Breast epithelium (tissue), 4 donors: ENCODE results near the gene RAD51C. TPM values are rescaled to one million over a fixed set of nuclear protein-coding genes. Genes with fewer than 3 reads are reported as not detected.
"Not testable (repeated sequence)": the region's sequence is repeated elsewhere in the genome, so short reads cannot be mapped to it uniquely, and the experiment has no call there.

Experiments
- DNase-seq, 2 donors: peaks; one replicate each; pipeline ENCODE4 v3.0.0-alpha.2; 2019; ENCODE audit warnings: low spot score in 2 of 2
- H3K27ac ChIP-seq, 2 donors: fragments of 200-600 bp; sonication (generic) in 1 of 2; one replicate each; pipeline ENCODE4 v1.5.1; 2016 to 2019; ENCODE audit warnings: mild to moderate bottlenecking in 1 of 2
- H3K27me3 ChIP-seq, 2 donors: fragments of 200-600 bp; sonication (generic) in 1 of 2; one replicate each; pipeline versions ENCODE4 v1.5.1 to v1.6.0; 2017 to 2019; ENCODE audit warnings: control low read depth in 1 of 2, mild to moderate bottlenecking in 1 of 2
- H3K36me3 ChIP-seq: fragments of 200-600 bp; one replicate; pipeline ENCODE4 v1.5.1; 2019
- H3K4me1 ChIP-seq, 2 donors: fragments of 200-600 bp; sonication (generic); one replicate each; pipeline ENCODE4 v1.5.1; 2016 to 2019; ENCODE audit warnings: control low read depth in 1 of 2
- H3K4me3 ChIP-seq, 3 donors: fragments of 200-600 bp; sonication (generic); 1 replicate in 2 of 3; 2 replicates in 1 of 3; pipeline ENCODE4 v1.5.1; 2016 to 2019; ENCODE audit warnings: mild to moderate bottlenecking in 3 of 3, moderate library complexity in 2 of 3
- H3K9me3 ChIP-seq, 2 donors: fragments of 200-600 bp; sonication (generic) in 1 of 2; one replicate each; pipeline ENCODE4 v1.5.1; 2016 to 2019; ENCODE audit warnings: control low read depth in 1 of 2
- CTCF ChIP-seq, 3 donors: fragments of 450-650 bp; IDR thresholded peaks; one replicate each; pipeline ENCODE4 v1.5.1; 2016 to 2017; ENCODE audit warnings: antibody characterized with exemption in 3 of 3, mild to moderate bottlenecking in 3 of 3, moderate library complexity in 3 of 3
- POLR2A ChIP-seq: fragments of 450-650 bp; IDR thresholded peaks from one replicate; pipeline ENCODE4 v1.6.1; 2016; ENCODE audit warnings: antibody characterized with exemption, mild to moderate bottlenecking, moderate library complexity
- POLR2AphosphoS5 ChIP-seq, 3 donors: sonication (generic); formaldehyde crosslinking; IDR thresholded peaks; one replicate each; pipeline ENCODE4 v1.6.1; 2017; ENCODE audit warnings: antibody characterized with exemption in 3 of 3
- intact Hi-C: fragments of 100-400 bp; cut with DNase I; formaldehyde crosslinking; loops from one replicate; pipeline ENCODE4 v1.15.1; 2023; ENCODE audit warnings: low total_unique reads
- total RNA-seq, 3 donors: library from RNA; depleted of rRNA; stranded (reverse); fragments of >200 nt; gene quantifications; one replicate each; pipeline ENCODE4 v1.1.0, GENCODE V29; 2016

Gene RAD51C
- total RNA-seq, 3 donors from 2014 or later: 26.2 to 27.7 (median 27.5) TPM

- no peaks in the 10 kb centered on the region for H3K27me3 ChIP-seq
- intact Hi-C loops: no loop called here
- H3K27ac ChIP-seq: peak overlapping the region in 1 of 2 donors; percentile 12
- no peaks in the 10 kb centered on the region for H3K36me3 ChIP-seq
- no peaks in the 10 kb centered on the region for H3K4me1 ChIP-seq
- no peaks in the 10 kb centered on the region for H3K9me3 ChIP-seq
- H3K4me3 ChIP-seq: no peak overlapping the region
- no peak for DNase-seq
- TF ChIP-seq POLR2AphosphoS5 (IDR thresholded peaks at IDR 0.05) (peak in 2 of 3 donors; percentile 33 to 46), POLR2A (no peak)
Observed at GRCh38 chr17:58679263-58680037, 13.0 kb upstream of the RAD51C start.

- no peak for DNase-seq
- intact Hi-C loops: no loop called here
- no peak for TF ChIP-seq CTCF (IDR thresholded peaks at IDR 0.05)
- no peak for TF ChIP-seq POLR2A
- no peak for TF ChIP-seq POLR2AphosphoS5 (IDR thresholded peaks at IDR 0.05)
Observed at GRCh38 chr17:58680038-58680369, 12.4 kb upstream of the RAD51C start.

GRCh38 chr17:58684003-58684402, 8.4 kb upstream of the RAD51C start:
- Histone ChIP-seq H3K27ac (no peak overlapping the region), H3K4me3 (no peak overlapping the region), H3K36me3 (no peaks in the 10 kb centered on the region), H3K4me1 (no peaks in the 10 kb centered on the region), H3K9me3 (no peaks in the 10 kb centered on the region), H3K27me3 (no peaks in the 10 kb centered on the region)
- intact Hi-C loops: no loop called here
- TF ChIP-seq POLR2A (no peak), POLR2AphosphoS5 (IDR thresholded peaks at IDR 0.05) (no peak), CTCF (IDR thresholded peaks at IDR 0.05) (no peak)
- DNase-seq: no peak

More at GRCh38 chr17:58680038-58680369, 12.4 kb upstream of the RAD51C start:
- Histone ChIP-seq H3K36me3 (no peaks in the 10 kb centered on the region), H3K27ac (peak overlapping the region in 1 of 2 donors; percentile 12), H3K4me1 (no peaks in the 10 kb centered on the region), H3K4me3 (no peak overlapping the region), H3K9me3 (no peaks in the 10 kb centered on the region), H3K27me3 (no peaks in the 10 kb centered on the region)

GRCh38 chr17:58684462-58684861, 7.9 kb upstream of the RAD51C start:
- DNase-seq, H3K4me1 ChIP-seq, H3K27ac ChIP-seq, H3K9me3 ChIP-seq, H3K27me3 ChIP-seq, H3K36me3 ChIP-seq, H3K4me3 ChIP-seq, intact Hi-C loops: not testable (repeated sequence)

GRCh38 chr17:58686980-58687379, 5.4 kb upstream of the RAD51C start:
- H3K36me3 ChIP-seq: no peaks in the 10 kb centered on the region
- intact Hi-C loops: no loop called here
- H3K27me3 ChIP-seq: no peaks in the 10 kb centered on the region
- no peak overlapping the region for H3K27ac ChIP-seq
- DNase-seq: no peak
- H3K9me3 ChIP-seq: no peaks in the 10 kb centered on the region
- no peaks in the 10 kb centered on the region for H3K4me1 ChIP-seq
- no peak for TF ChIP-seq CTCF (IDR thresholded peaks at IDR 0.05)
- H3K4me3 ChIP-seq: no peak overlapping the region

- intact Hi-C loops: no loop called here
- TF ChIP-seq POLR2A: no peak
- no peaks in the 10 kb centered on the region for H3K9me3 ChIP-seq
- no peaks in the 10 kb centered on the region for H3K27me3 ChIP-seq
- H3K4me3 ChIP-seq: no peak overlapping the region
- DNase-seq: no peak
- H3K36me3 ChIP-seq: no peaks in the 10 kb centered on the region
- no peak overlapping the region for H3K27ac ChIP-seq
- H3K4me1 ChIP-seq: no peaks in the 10 kb centered on the region
Observed at GRCh38 chr17:58688521-58688920, 3.9 kb upstream of the RAD51C start.

GRCh38 chr17:58690033-58690432, 2.4 kb upstream of the RAD51C start:
- DNase-seq, H3K27ac ChIP-seq, intact Hi-C loops, H3K4me3 ChIP-seq, H3K9me3 ChIP-seq, H3K4me1 ChIP-seq, H3K27me3 ChIP-seq, H3K36me3 ChIP-seq: not testable (repeated sequence)
